Fibroblast of gingiva (primary cell): ENCODE measurements around the gene ACVRL1.

Experiments
- DNase-seq: peaks from one replicate; pipeline ENCODE4 v3.0.0-alpha.2; 2011; ENCODE audit warnings: low read depth

Gene ACVRL1

GRCh38 chr12:51944608-51945233 is 37.4 kb downstream of the ACVRL1 start:
- no peak for DNase-seq

GRCh38 chr12:51947246-51947996 is 40.1 kb downstream of the ACVRL1 start:
- DNase-seq, result no peak

- no peak for DNase-seq
Measured at GRCh38 chr12:51948066-51948465, 40.8 kb downstream of the ACVRL1 start.

DNA sequence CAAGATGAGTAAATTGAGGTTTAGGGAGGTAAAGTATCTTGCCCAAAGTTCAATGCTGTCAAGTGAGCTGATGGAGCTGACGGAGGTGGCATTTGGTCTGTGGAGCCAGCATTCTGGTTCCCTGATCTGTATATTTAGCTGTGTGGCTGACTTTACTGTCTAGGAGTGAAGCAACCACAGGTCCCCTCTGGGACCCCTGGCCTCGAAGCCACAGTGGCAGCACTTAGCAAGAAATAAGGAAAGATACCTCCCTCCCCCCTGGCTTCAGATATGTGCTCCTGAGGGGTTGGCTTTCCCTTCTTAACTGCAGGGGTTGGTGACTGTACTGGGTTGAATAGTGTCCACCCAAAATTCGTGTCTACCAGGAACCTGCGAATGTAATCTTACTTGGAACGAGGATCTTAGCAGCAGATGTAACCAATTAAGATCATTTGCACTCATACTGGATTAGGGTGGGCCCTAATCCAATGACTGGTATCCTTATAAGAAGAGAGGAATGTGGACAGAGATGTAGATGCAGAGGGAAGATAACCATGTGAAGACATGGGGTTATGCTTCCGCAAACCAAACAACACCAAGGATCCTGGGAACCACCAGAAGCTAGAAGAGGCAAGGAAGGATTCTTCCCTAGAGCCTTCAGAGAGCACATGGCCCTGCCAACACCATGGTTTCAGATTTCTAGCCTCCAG is 42.2 kb downstream of the ACVRL1 start:
- DNase-seq, result peak; percentile 33

DNA sequence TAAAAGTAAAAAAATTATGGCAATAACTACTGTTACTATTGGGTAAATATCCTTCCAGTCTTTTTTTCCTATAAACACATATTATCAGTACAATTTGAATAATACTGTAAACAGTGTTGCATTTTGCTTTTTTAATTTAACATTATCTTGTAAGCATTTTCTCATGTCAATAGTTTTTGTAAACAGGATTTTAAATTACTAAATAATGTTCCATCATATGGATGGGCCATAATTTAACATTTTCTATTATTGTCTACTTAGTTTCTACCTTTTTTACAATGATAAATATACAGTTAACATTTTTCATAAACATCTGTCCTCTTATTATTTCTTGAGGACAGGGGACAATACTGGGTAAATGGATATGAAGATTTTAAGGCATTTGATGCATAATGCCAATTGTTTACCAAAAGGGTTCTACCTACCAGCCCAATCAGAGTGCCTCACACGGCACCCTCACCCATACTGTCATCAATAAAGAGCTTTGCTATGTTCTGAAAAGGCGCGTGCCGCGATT is 43.4 kb downstream of the ACVRL1 start:
- DNase-seq, result no peak

DNA sequence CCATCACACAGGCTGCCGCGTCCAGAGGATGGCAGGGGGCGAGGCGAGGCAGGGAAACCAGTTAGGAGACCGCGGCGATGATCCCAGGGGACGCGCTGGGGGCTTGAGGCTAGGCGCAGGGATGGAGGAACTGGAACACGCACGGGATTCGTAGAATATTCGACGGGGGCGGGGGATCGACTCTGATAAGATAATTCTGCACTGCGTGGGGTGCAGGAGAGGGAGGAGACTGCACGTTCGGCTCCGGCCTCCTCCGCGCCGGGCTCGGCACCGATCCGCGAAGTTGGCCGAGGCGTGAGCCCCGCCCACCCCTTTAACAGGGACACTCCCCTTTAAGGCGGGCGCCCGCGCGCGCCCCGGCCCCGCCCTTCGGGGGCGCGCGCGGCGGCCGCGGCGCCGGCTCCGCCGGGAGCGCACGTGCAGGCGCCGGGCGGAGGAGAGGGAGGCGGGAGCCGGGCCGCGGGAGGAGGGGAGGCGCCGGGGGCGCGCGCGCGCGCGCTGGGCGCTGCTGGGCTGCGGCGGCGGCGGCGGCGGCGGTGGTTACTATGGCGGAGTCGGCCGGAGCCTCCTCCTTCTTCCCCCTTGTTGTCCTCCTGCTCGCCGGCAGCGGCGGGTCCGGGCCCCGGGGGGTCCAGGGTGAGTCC is 44.0 kb downstream of the ACVRL1 start, which contains the start of gene ACVR1B:
ACVR1B (plus strand) TSS at position 501 of the 644 bp plus-strand sequence; CDS start at position 546, 45 bp downstream.
- DNase-seq, result peak; percentile 85

DNA sequence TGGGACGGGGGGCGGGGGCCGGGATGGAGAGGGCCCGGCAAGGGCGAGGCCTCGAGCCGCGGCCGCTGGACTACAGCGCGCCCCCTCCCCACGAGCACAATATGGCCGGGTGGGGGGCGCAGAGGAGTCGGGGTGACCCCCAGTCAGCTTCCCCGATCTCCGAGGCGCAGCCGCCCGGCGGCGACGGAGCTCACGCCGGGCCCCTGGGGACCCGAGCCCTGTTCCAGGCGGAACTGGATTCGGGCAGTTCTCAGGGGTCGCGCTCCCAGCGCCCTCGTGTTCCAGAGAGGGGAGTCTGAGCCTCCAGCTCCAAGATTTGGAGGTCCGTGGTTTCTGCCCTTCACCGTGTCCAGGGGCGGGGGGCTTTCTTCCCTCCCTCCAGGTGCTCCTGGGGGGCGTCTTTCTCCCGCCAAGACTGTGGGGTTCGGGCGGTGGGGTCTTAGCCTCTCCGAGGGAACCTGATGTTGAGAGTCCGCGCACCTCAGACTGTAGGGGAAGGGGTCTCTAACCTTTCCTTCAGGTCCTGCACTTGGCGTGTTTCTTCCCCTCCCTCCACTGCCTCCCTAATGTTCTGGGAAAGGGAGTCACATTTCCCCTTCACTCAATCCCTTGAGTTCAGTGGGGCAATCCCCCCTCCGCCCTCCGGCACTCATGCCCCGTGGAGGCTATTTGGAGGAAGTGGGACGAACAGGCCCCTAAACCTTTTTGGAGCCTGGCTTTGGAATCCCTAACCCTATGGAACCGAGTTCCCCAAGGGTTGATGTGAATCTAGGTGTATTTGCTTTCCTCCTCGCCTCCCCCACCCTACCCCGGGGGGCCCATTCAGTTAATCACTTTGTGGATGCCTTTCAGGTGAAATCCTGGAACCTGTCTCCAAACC is 44.8 kb downstream of the ACVRL1 start:
- no peak for DNase-seq

DNA sequence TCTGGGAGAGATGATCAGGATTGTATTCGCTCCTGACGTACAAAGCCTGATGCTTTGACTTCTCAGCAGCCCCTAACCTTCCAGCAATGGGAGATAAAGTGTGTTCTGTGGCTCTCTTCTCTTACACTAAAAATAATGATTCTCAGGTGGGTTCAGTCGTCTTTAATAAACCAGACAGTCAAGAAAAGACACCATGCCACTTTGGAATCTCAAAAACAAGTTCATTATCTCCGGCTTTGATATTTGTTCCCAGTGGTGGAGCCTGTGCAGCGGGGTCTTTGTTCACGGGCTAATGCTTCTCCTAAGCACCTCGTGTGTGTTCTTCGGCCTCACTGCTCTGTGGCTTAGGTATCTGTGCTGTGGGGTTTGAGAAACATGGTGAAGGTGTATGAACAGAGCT is 45.8 kb downstream of the ACVRL1 start:
- no peak for DNase-seq

GRCh38 chr12:51953864-51954263 is 46.6 kb downstream of the ACVRL1 start:
- DNase-seq, result no peak

DNA sequence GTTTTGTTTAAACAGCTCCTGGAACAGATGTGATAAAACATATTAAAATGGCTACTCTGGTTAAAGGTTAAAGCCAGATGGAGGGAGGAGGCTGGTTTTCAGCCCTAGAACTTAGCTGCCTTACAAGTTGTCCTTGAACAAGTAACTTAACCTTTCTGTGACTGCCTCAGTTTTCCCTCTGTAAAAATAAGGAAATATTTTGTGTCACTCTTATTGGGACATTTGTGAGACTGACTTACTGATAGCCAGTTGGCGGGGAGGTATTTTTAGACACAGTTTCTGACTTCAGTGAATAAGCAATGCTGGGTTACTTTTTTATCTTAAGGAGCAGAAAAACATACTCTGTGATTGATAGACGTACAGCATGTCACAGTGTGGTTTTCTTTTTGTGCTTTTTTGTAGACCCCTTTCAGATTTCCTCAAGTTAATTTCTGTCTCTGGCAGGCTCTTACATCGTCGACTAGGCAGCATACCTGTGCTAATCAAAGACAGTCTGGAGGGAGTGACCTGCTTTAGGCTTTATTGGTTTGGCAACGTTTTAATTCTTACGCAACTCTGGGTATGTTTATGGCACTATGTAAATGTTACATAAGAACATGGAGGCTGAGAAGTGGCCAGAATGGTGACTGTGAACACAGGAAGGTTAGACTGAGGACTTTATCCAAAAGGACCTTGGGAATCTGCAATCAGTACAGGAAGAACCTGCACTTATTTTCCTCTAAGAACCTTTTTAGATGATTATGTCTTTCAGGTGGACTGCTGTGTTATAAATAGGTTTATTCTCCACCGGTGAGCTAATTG is 47.5 kb downstream of the ACVRL1 start:
- DNase-seq, result no peak

GRCh38 chr12:51955702-51956101 is 48.4 kb downstream of the ACVRL1 start:
- DNase-seq, result no peak

- DNase-seq, result no peak
Measured at GRCh38 chr12:51958542-51958941, 51.2 kb downstream of the ACVRL1 start.

DNA sequence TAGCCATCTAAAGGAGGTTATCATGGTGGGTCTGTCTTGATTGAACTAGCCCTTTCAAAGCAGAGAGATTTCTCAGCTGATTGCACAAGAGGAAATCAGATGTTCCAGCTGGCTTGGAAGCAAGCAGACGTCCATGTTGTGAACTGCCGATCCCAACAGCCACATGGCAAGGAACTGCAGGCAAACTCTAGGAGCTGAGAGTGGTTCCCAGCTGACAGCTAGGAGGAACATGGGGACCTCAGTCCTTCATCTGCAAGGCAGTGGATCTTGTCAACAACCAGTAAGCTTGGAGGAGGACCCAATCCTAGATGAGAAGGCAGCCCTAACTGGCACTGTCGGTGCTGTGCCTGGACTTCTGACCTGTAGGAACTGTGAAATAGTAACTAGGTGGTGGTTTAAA is 51.9 kb downstream of the ACVRL1 start:
- DNase-seq, result peak; percentile 52

DNA sequence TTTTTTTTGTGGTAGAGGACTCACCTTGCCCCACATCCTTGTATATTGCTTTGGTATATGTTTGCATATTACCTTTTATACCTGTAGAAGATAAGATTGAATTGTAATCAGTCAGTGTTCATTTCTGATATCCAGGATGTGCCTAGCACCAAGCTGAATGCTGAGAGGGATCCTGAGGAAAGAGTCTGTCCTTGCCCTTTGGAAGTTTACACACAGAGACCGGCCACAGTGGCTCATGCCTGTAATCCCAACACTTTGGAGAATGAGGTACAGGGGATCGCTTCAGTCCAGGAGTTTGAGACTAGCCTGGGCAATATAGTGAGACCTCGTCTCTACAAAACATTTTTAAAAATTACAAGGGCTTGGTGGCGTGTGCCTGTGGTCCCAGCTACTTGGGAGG is 52.6 kb downstream of the ACVRL1 start:
- DNase-seq, result no peak

DNA sequence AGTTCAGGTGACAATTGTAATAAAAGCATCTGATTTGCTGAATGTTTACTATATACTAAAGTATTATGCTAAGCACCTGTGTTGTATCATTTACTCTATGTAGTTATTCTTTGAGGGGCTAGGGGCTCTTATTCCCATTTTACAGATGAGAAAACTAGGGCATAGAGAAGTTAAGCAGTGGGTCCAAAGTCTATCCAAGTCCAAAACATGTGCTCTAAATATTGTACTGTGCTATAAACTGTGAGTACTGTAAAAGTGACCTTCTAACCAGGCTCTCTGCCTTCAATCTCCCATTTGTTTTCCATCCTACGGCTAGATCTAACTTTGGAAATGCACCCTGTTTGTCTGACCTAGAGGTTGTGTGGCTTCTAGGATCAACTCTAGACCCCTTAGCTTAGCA is 53.2 kb downstream of the ACVRL1 start:
- DNase-seq, result no peak

DNA sequence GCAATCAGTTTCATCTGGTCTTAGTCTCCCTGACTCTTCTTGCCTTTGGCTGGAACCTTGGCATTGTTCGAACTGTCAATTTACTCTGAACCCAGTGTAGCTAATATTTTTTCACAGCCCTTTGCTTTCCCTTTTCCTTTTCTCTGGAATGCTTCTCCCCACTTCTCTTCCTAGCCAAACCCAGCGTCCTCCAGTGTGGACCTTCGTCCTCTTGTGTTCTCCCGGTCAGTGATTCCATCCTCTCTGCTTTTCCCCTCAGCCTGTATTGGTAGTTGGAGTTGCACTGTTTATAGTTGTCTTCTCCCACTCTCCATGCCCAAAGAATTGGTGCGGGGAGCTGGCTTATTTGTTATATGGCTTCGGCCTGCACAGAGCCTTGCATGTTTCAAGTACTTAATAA is 53.6 kb downstream of the ACVRL1 start:
- no peak for DNase-seq

GRCh38 chr12:51961834-51962233 is 54.5 kb downstream of the ACVRL1 start:
- no peak for DNase-seq

DNA sequence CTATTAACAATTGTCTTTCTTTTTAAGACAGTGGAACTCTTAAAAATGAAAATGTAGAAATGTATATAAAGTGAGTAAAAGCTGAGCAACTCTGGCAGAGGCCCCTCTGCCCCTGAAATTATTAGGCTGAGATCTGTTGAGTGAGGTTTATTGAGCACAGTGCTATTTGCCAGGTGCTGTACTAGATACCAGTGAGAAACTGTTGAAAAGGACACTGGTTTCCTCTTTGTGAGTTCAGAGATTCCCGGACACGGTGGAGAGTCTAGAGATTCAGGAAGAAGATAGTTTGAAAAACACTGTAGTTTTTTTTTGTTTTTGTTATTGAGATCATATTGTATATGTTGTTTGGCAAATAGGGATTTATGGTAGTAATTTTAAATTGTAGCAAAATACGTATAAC is 55.4 kb downstream of the ACVRL1 start:
- no peak for DNase-seq

- DNase-seq, result no peak
Measured at GRCh38 chr12:51963477-51963876, 56.2 kb downstream of the ACVRL1 start.

DNA sequence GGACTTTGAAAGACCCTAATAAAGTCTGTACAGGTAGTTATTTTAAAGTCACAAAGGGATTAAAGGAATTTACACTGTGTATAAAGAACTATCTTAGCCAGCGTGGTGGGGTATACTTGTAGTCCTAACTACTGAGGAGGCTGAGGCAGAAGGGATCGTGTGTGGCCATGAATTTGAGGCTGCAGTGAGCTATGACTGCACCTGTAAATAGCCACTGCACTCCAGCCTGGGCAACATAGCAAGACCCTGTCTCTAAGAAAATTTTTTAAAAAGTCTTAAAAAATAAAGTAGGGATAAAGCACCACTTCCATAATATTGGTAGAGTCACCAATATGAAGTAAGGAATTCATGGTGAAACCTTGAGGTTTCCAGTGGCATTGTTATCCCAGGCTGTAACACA is 62.3 kb downstream of the ACVRL1 start:
- no peak for DNase-seq
